Stimulated activated CD8-positive, alpha-beta memory T cell treated with anti-CD3 and anti-CD28 coated beads, Interleukin-4, amount 100 ng/mL, for 24 hours (primary cell): ENCODE data around the gene UBE2D4.
"Not testable (repeated sequence)": the region's sequence is repeated elsewhere in the genome, so short reads cannot be mapped to it uniquely, and the experiment has no call there.

Experiments
- DNase-seq: peaks from one replicate; pipeline ENCODE4 v3.0.0-alpha.2; 2020; ENCODE audit warnings: low read depth

The UBE2D4 gene

DNA sequence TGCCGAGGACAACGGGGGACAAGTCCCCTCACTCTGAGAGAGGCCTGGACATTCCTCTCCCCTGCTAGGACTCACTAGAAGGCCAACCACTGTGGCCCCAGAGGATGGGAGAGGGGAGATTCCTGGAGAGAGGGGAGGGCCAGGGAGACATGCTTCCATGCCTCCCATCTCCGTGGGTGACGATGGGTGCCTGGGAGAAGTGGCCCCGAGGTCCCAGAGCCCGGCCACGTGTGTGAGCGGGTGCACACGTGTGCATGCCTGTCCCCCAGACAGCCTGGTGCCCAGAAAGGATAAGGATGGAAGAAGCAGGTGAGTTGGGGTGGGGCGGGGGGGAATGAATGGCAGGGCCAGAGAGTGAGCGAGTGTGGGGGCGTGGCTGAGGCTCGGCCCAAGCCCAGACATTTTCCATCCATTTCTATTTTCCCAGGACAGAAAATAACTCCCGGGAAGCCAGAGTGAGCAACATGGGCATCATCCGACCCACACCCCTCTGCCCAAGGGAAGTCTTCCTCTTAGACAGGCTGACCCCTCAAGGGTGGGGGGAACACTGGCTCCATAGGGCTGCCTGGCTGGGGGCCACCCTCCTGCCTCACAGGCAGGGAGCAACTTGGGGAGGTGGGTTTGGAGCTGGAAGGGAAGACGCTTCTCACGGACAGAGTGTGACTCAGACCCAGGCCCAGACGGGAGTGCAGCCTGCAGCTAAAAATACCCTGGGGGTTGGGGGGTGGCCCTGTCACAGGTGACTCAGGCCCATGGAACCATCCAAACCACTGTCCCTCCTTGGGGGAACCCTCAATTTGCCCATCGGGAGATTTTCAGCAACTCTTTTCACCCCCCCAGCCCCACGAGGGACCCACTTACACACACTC, 42.2 kb downstream of the UBE2D4 start:
- DNase-seq, result not testable (repeated sequence)

- DNase-seq, result not testable (repeated sequence)
Measured at GRCh38 chr7:43969586-43969985, 43.4 kb downstream of the UBE2D4 start.

GRCh38 chr7:43970698-43971097, 44.5 kb downstream of the UBE2D4 start:
- not testable (repeated sequence) for DNase-seq

DNA sequence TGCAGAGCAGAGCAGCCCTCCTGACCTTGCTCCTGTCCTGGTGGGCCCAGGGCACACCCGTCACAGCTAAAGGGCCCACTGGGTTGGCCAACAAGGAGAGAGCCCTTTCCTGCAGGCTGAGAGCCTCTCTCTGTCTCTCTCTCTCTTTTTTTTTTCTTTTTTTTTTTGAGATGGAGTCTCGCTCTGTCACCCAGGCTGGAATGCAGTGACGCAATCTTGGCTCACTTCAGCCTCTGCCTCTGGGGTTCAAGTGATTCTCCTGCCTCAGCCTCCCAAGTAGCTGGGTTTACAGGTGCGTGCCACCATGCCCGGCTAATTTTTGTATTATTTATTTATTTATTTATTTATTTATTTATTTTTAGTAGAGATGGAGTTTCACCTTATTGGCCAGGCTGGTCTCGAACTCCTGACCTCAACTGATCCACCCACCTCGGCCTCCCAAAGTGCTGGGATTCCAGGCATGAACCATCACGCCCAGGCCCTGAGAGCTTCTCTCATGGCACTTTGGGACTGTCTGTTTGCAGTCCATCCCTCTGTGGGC, 47.9 kb downstream of the UBE2D4 start:
- not testable (repeated sequence) for DNase-seq

DNA sequence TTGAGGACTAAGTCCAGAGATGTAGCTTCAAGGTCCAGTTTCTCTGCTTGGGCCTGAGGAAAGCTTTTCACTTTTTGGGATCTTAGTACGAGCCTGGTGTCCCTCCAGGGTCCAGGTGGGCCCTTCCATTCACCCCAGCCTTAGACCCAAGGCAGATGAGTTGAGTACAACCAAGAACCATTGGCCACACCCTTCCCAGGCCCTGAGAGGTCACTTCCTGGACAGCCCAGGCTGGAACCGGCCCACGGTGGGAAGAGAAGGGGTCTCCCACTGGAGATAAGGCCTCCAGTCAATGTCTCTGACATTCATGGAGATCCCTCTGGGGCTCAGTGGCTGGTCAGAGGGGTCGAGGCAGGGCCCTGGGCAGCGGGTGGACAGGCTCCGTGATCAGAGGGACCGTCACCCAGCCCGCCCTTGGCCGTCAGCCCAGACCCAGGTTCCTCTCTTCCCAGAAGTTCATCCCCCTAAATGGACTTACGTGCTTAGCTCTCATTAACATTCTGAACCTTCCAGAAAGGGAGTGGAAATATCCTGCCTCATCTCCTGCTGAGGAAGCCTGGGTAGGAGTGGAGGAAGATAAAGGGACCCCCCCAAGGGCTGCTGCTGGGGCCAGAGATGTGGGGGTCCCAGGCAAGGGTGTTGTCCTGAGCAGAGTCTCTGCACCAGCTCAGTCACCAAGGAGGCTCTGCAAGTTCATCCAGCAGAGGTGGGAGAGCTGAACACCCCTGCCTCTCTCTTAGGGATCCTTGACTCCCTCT, 48.7 kb downstream of the UBE2D4 start:
- DNase-seq, result not testable (repeated sequence)

GRCh38 chr7:43977525-43977924, 51.3 kb downstream of the UBE2D4 start:
- no peak for DNase-seq

GRCh38 chr7:43978102-43978501, 51.9 kb downstream of the UBE2D4 start:
- DNase-seq, result not testable (repeated sequence)

DNA sequence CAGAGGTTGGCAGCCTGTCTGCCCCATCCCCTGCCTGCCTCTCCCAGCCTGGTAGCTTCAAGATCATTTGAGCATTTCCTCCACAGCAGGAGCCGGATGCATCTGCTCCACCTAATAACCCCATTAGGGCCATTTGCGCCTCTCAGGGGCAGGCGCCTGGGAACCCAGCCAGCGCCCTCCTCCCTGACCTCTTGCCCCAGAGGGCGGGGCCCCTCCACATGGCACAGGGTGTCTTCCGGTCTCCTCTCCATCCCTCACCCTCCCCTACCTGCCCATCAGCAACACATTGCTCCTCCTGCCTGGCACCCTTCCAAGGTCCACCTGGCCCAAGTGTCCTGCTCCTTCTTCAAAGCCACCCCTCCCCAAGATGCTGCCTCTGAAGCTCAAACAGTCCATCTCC, 56.6 kb downstream of the UBE2D4 start:
- DNase-seq, result not testable (repeated sequence)

DNA sequence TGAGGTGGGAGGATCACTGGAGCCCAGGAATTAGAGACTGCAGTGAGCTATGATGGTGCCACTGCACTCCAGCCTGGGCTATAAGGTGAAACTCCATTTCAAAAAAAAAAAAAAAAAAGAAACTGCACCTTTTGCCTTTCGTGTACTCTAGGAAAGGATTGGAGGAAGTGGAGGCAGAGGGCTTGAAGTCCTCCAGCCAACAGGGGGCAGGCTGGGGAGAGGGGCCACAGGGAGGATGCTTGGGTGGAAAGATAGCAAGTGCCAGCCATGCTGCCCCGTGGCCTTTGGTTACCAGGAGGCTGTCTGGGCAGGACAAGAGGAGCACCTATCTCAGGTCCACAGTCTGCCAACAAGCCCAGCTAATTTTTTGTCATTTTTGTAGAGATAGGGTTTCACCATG, 57.5 kb downstream of the UBE2D4 start:
- DNase-seq, result not testable (repeated sequence)

GRCh38 chr7:43985904-43986864, 59.9 kb downstream of the UBE2D4 start:
- peak; percentile 79 for DNase-seq

DNA sequence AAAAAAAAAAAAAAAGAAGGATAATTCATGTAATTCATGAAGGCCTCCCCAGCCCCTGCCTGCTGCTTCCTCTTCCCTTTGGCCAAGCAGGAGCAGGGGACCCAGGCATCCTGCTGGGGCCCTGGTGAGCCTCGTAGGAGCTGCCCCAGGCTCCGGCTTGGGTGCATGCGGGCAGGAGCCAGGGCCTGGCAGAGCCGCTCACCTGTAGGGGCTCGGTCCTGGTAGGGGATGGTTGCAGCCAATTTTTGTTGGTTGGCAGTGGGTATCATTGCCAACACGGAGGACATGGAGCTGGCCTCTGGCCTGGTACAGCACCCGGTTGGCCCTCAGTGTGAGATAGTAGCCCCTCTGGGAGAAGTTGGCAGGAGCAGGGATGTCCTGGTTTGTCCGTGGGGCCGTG, 61.2 kb downstream of the UBE2D4 start:
- not testable (repeated sequence) for DNase-seq

- DNase-seq, result not testable (repeated sequence)
Measured at GRCh38 chr7:43990011-43990585, 63.9 kb downstream of the UBE2D4 start.

- DNase-seq, result not testable (repeated sequence)
Measured at GRCh38 chr7:43990829-43991228, 64.6 kb downstream of the UBE2D4 start.

GRCh38 chr7:43992896-43993295, 66.7 kb downstream of the UBE2D4 start:
- DNase-seq, result not testable (repeated sequence)

DNA sequence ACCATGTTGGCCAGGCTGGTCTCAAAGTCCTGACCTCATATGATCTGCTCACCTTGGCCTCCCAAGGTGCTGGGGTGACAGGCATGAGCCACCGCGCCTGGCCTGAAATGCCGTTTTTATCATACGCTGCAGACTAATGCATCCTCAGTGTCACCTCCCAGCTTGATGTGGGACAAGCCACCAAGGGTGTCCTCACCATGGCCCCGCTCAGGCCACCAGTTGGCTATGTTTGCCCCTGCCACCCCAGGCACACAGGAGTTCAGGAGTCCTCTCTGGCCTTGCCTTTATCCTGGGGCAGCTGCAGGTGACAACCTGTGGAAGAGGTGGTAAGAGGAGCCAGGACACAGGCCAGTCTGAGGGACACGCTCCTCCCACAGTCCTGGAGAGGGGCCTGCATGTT, 68.4 kb downstream of the UBE2D4 start:
- DNase-seq, result not testable (repeated sequence)

DNA sequence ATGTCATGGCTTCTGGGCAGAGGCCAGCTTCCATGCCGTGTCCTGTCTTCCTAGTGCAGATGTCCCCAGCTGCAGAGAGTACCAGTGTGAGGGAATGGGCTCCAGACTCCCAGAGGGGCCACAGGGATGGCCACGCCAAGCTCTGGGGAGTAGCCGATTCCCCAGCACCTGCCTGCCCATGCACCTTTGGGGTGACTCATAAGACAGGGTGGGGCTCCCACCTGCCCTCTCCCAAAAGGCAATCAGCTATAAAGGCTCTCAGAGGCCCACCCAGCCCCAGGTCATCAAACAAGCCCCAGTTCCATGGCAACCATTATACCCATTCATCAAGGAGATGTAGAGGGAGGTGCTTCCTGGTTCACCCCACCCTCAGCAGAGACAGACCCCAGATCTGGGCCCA, 71.3 kb downstream of the UBE2D4 start, which contains the start of gene SPDYE1:
SPDYE1 (plus strand) TSS at position 366 of the 400 bp plus-strand sequence. CDS start 2,053 bp downstream, outside the sequence.
- DNase-seq, result not testable (repeated sequence)
